Stimulated activated CD8-positive, alpha-beta memory T cell treated with anti-CD3 and anti-CD28 coated beads, Interleukin-4, amount 100 ng/mL, for 24 hours (primary cell): ENCODE measurements around the gene WBP1.

Experiments used
- DNase-seq: peaks from one replicate; pipeline ENCODE4 v3.0.0-alpha.2; 2020; ENCODE audit warnings: low read depth

WBP1 gene

GRCh38 chr2:74502720-74503505 lies 44.7 kb downstream of the WBP1 start:
- peak; percentile 50 for DNase-seq

GRCh38 chr2:74503506-74504475 lies 45.6 kb downstream of the WBP1 start:
- DNase-seq, result no peak

- no peak for DNase-seq
These were observed 46.4 kb downstream of the WBP1 start for GRCh38 chr2:74504591-74504990.

- DNase-seq, result no peak
These were observed 47.4 kb downstream of the WBP1 start for GRCh38 chr2:74505448-74506246.

- DNase-seq, result peak; percentile 99
These were observed 49.1 kb downstream of the WBP1 start, which contains the start of gene PCGF1 for GRCh38 chr2:74507145-74507925. PCGF1 (minus strand) TSS chr2:74507695; CDS start chr2:74507668, 27 bp downstream.

- no peak for DNase-seq
These were observed 49.8 kb downstream of the WBP1 start for GRCh38 chr2:74507926-74508520.

GRCh38 chr2:74510272-74510671 lies 52.0 kb downstream of the WBP1 start:
- DNase-seq, result no peak
